Liver (tissue), 9 donors: ENCODE measurements around the gene SCNN1B. TPM values are rescaled to one million over a fixed set of nuclear protein-coding genes. Genes with fewer than 3 reads are reported as not detected.
"Not testable (repeated sequence)": the region's sequence is repeated elsewhere in the genome, so short reads cannot be mapped to it uniquely, and the experiment has no call there.

Source experiments
- DNase-seq: peaks from one replicate; pipeline ENCODE4 v3.0.0-alpha.2; 2017; ENCODE audit warnings: low spot score
- H3K27ac ChIP-seq, 2 donors: one replicate each; pipeline ENCODE4 v1.7.0; 2013; ENCODE audit warnings: inconsistent platforms in 2 of 2, low read length in 2 of 2, control low read depth in 1 of 2, low read depth in 1 of 2, mild to moderate bottlenecking in 1 of 2
- H3K27me3 ChIP-seq, 4 donors: one replicate each; pipeline versions ENCODE4 v1.6.1 to v1.7.0; 2013; ENCODE audit warnings: low read length in 3 of 4, inconsistent platforms in 1 of 4, mild to moderate bottlenecking in 1 of 4, moderate library complexity in 1 of 4; ENCODE audit not compliant: control insufficient read depth in 4 of 4, insufficient read depth in 4 of 4
- H3K36me3 ChIP-seq, 4 donors: one replicate each; pipeline versions ENCODE4 v1.6.1 to v1.7.0; 2013; ENCODE audit warnings: low read length in 3 of 4, mild to moderate bottlenecking in 3 of 4, low read depth in 1 of 4, moderate library complexity in 1 of 4; ENCODE audit not compliant: control insufficient read depth in 4 of 4, insufficient read depth in 3 of 4
- H3K4me1 ChIP-seq, 4 donors: one replicate each; pipeline versions ENCODE4 v1.6.1 to v1.7.0; 2013; ENCODE audit warnings: low read length in 3 of 4, mild to moderate bottlenecking in 3 of 4, moderate library complexity in 1 of 4; ENCODE audit not compliant: control insufficient read depth in 4 of 4, insufficient read depth in 4 of 4
- H3K4me3 ChIP-seq, 3 donors: one replicate each; pipeline versions ENCODE4 v1.6.1 to v1.7.0; 2013; ENCODE audit warnings: low read length in 3 of 3, control low read depth in 1 of 3, low read depth in 1 of 3, mild to moderate bottlenecking in 1 of 3
- H3K9ac ChIP-seq, 2 donors: one replicate each; pipeline ENCODE4 v1.7.0; 2013; ENCODE audit warnings: low read length in 2 of 2, mild to moderate bottlenecking in 2 of 2, moderate library complexity in 2 of 2, control low read depth in 1 of 2, low read depth in 1 of 2
- H3K9me3 ChIP-seq, 4 donors: one replicate each; pipeline versions ENCODE4 v1.6.1 to v1.7.0; 2013; ENCODE audit warnings: low read length in 3 of 4; ENCODE audit not compliant: control insufficient read depth in 4 of 4
- EGR1 ChIP-seq, 2 donors: IDR thresholded peaks; 2 replicates each; pipeline ENCODE4 v1.6.1; 2016 to 2018; ENCODE audit warnings: antibody characterized with exemption in 2 of 2, low read depth in 2 of 2
- FOXA1 ChIP-seq: IDR thresholded peaks from 2 replicates; pipeline ENCODE4 v1.6.1; 2016; ENCODE audit warnings: antibody characterized with exemption
- GABPA ChIP-seq, 2 donors: IDR thresholded peaks in 1 of 2; conservative IDR thresholded peaks in 1 of 2; 2 replicates each; pipeline ENCODE4 v1.6.1; 2016; ENCODE audit warnings: antibody characterized with exemption in 2 of 2, mild to moderate bottlenecking in 1 of 2, moderate library complexity in 1 of 2
- HNF4A ChIP-seq, 2 donors: conservative IDR thresholded peaks; 2 replicates each; pipeline ENCODE4 v1.6.1; 2016; ENCODE audit warnings: antibody characterized with exemption in 2 of 2, mild to moderate bottlenecking in 2 of 2
- JUND ChIP-seq, 2 donors: IDR thresholded peaks; 2 replicates each; pipeline ENCODE4 v1.6.1; 2016; ENCODE audit warnings: antibody characterized with exemption in 2 of 2
- NR2F2 ChIP-seq: IDR thresholded peaks from 2 replicates; pipeline ENCODE4 v1.6.1; 2016; ENCODE audit warnings: antibody characterized with exemption
- RAD21 ChIP-seq, 2 donors: IDR thresholded peaks; 2 replicates each; pipeline ENCODE4 v1.6.1; 2016; ENCODE audit warnings: antibody characterized with exemption in 2 of 2, mild to moderate bottlenecking in 2 of 2
- RXRA ChIP-seq, 2 donors: IDR thresholded peaks; 2 replicates each; pipeline ENCODE4 v1.6.1; 2017 to 2018; ENCODE audit warnings: antibody characterized with exemption in 2 of 2, mild to moderate bottlenecking in 1 of 2
- SP1 ChIP-seq: IDR thresholded peaks from 2 replicates; pipeline ENCODE4 v1.6.1; 2018; ENCODE audit warnings: antibody characterized with exemption, mild to moderate bottlenecking
- YY1 ChIP-seq: IDR thresholded peaks from 2 replicates; pipeline ENCODE4 v1.6.1; 2016; ENCODE audit warnings: antibody characterized with exemption, mild to moderate bottlenecking
- WGBS: extraction: QIAGEN DNeasy Blood & Tissue Kit; methylation state at CpG from one replicate; pipeline ENCODE4 v1.1.7; 2013; 5-methylcytosine and 5-hydroxymethylcytosine counted together
- polyA plus RNA-seq, 2 donors: library from polyadenylated mRNA; stranded (reverse) in 1 of 2; unstranded in 1 of 2; fragments of 200-250 nt in 1 of 2; fragments of >200 nt in 1 of 2; fragmentation: Nextera tagmentation in 1 of 2; extraction: Ambion mirVana in 1 of 2; gene quantifications; one replicate each; pipeline versions ENCODE4 v1.2.1 to v1.2.3, GENCODE V29; 2013 to 2015
- total RNA-seq, 2 donors: library from RNA; depleted of rRNA; stranded (reverse); fragments of >200 nt; gene quantifications; one replicate each; pipeline ENCODE4 v1.2.3, GENCODE V29; 2014
- TF ChIP-seq, protein P1 (sequence below): fragments of 150-350 bp; IDR thresholded peaks from 2 replicates; pipeline ENCODE4 v1.5.1; 2017; ENCODE audit warnings: improper control_type of control experiment, low read depth, low read length; ENCODE audit not compliant: missing input control
- TF ChIP-seq, protein P2 (sequence below): IDR thresholded peaks from 2 replicates; pipeline ENCODE4 v1.6.1; 2016; ENCODE audit warnings: antibody characterized with exemption, mild to moderate bottlenecking
- TF ChIP-seq, protein P3 (sequence below): IDR thresholded peaks from 2 replicates; pipeline ENCODE4 v1.6.1; 2016; ENCODE audit warnings: antibody characterized with exemption
- TF ChIP-seq, protein P4 (sequence below): IDR thresholded peaks from 2 replicates; pipeline ENCODE4 v1.6.1; 2016; ENCODE audit warnings: antibody characterized with exemption
- donor health status: healthy.
- donor health status: healthy.
- donor health status: healthy.
- donor health status: healthy.
- donor health status: healthy.

The SCNN1B gene
- total and polyA plus RNA-seq, 4 donors: 0.08 to 0.17 (median 0.14) TPM; not detected in 1

DNA sequence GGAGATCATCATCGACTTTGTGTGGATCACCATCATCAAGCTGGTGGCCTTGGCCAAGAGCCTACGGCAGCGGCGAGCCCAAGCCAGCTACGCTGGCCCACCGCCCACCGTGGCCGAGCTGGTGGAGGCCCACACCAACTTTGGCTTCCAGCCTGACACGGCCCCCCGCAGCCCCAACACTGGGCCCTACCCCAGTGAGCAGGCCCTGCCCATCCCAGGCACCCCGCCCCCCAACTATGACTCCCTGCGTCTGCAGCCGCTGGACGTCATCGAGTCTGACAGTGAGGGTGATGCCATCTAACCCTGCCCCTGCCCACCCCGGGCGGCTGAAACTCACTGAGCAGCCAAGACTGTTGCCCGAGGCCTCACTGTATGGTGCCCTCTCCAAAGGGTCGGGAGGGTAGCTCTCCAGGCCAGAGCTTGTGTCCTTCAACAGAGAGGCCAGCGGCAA lies 78.4 kb downstream of the SCNN1B start:
- DNase-seq: no peak
- Histone ChIP-seq H3K36me3 (no peaks in the 10 kb centered on the region), H3K4me3 (no peak overlapping the region), H3K27me3 (no peaks in the 10 kb centered on the region), H3K4me1 (no peaks in the 10 kb centered on the region), H3K27ac (no peak overlapping the region), H3K9ac (no peak overlapping the region), H3K9me3 (no peaks in the 10 kb centered on the region)
- 93% methylated on average over 20 of the region's 20 CpGs for WGBS
- no peak for TF ChIP-seq SP1
- no peak for TF ChIP-seq RXRA (IDR thresholded peaks at IDR 0.05)
- no peak for TF ChIP-seq FOXA1
- TF ChIP-seq YY1: no peak
- TF ChIP-seq HNF4A (conservative IDR thresholded peaks at IDR 0.05): no peak
- TF ChIP-seq, protein P1, sequence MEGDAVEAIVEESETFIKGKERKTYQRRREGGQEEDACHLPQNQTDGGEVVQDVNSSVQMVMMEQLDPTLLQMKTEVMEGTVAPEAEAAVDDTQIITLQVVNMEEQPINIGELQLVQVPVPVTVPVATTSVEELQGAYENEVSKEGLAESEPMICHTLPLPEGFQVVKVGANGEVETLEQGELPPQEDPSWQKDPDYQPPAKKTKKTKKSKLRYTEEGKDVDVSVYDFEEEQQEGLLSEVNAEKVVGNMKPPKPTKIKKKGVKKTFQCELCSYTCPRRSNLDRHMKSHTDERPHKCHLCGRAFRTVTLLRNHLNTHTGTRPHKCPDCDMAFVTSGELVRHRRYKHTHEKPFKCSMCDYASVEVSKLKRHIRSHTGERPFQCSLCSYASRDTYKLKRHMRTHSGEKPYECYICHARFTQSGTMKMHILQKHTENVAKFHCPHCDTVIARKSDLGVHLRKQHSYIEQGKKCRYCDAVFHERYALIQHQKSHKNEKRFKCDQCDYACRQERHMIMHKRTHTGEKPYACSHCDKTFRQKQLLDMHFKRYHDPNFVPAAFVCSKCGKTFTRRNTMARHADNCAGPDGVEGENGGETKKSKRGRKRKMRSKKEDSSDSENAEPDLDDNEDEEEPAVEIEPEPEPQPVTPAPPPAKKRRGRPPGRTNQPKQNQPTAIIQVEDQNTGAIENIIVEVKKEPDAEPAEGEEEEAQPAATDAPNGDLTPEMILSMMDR: no peak
- no peak for TF ChIP-seq NR2F2

DNA sequence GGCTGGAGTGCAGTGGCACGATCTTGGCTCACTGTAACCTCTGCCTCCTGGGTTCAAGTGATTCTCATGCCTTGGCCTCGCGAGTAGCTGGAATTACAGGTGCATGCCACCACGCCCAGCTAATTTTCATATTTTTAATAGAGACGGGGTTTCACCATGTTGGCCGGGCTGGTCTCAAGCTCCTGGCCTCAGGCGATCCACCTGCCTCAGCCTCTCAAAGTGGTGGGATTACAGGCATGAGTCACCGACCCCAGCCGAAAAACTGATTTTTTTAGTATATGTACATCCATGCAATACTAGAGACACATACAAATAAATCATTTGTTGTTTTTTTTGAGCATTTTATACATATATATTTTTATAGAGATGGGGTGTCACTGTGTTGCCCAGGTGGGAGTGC lies 79.6 kb downstream of the SCNN1B start:
- H3K9ac ChIP-seq, DNase-seq, H3K27ac ChIP-seq, H3K36me3 ChIP-seq, H3K9me3 ChIP-seq, H3K4me3 ChIP-seq, H3K27me3 ChIP-seq, H3K4me1 ChIP-seq: not testable (repeated sequence)
- WGBS: 96% methylated on average over 9 of the region's 9 CpGs

DNA sequence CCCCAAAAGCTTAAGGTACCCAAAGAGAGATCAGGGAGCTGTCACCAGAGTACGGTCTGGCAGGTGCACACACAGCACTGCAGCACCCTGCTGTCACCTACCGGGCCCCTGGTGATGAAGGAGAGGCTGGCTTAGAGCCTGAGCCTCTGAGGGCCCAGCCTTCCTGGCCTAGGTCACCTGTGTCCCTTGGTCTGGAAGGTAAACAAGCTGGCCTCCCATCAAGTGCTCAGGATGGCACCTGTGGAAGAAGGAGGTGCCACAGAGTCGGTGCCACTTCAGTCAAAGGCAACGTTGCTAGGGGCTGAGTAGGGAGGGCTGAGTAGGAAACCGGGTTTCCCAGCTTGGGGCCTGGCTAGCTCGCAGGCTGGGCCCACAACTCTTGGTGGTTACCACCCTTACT lies 80.2 kb downstream of the SCNN1B start:
- no peaks in the 10 kb centered on the region for H3K27me3 ChIP-seq
- no peak overlapping the region for H3K4me3 ChIP-seq
- WGBS: 92% methylated on average over 6 of the region's 6 CpGs
- no peaks in the 10 kb centered on the region for H3K4me1 ChIP-seq
- no peak for DNase-seq
- no peaks in the 10 kb centered on the region for H3K36me3 ChIP-seq
- H3K27ac ChIP-seq: no peak overlapping the region
- no peak overlapping the region for H3K9ac ChIP-seq
- no peaks in the 10 kb centered on the region for H3K9me3 ChIP-seq
- TF ChIP-seq, protein P2, sequence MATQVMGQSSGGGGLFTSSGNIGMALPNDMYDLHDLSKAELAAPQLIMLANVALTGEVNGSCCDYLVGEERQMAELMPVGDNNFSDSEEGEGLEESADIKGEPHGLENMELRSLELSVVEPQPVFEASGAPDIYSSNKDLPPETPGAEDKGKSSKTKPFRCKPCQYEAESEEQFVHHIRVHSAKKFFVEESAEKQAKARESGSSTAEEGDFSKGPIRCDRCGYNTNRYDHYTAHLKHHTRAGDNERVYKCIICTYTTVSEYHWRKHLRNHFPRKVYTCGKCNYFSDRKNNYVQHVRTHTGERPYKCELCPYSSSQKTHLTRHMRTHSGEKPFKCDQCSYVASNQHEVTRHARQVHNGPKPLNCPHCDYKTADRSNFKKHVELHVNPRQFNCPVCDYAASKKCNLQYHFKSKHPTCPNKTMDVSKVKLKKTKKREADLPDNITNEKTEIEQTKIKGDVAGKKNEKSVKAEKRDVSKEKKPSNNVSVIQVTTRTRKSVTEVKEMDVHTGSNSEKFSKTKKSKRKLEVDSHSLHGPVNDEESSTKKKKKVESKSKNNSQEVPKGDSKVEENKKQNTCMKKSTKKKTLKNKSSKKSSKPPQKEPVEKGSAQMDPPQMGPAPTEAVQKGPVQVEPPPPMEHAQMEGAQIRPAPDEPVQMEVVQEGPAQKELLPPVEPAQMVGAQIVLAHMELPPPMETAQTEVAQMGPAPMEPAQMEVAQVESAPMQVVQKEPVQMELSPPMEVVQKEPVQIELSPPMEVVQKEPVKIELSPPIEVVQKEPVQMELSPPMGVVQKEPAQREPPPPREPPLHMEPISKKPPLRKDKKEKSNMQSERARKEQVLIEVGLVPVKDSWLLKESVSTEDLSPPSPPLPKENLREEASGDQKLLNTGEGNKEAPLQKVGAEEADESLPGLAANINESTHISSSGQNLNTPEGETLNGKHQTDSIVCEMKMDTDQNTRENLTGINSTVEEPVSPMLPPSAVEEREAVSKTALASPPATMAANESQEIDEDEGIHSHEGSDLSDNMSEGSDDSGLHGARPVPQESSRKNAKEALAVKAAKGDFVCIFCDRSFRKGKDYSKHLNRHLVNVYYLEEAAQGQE: no peak
- TF ChIP-seq, protein P3, sequence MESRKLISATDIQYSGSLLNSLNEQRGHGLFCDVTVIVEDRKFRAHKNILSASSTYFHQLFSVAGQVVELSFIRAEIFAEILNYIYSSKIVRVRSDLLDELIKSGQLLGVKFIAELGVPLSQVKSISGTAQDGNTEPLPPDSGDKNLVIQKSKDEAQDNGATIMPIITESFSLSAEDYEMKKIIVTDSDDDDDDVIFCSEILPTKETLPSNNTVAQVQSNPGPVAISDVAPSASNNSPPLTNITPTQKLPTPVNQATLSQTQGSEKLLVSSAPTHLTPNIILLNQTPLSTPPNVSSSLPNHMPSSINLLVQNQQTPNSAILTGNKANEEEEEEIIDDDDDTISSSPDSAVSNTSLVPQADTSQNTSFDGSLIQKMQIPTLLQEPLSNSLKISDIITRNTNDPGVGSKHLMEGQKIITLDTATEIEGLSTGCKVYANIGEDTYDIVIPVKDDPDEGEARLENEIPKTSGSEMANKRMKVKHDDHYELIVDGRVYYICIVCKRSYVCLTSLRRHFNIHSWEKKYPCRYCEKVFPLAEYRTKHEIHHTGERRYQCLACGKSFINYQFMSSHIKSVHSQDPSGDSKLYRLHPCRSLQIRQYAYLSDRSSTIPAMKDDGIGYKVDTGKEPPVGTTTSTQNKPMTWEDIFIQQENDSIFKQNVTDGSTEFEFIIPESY: no peak
- no peak for TF ChIP-seq RAD21 (IDR thresholded peaks at IDR 0.05)
- TF ChIP-seq EGR1 (IDR thresholded peaks at IDR 0.05; ENCODE audit: low read depth in 2 of 2): no peak
- TF ChIP-seq, protein P4, sequence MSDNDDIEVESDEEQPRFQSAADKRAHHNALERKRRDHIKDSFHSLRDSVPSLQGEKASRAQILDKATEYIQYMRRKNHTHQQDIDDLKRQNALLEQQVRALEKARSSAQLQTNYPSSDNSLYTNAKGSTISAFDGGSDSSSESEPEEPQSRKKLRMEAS: no peak
- TF ChIP-seq HNF4A (conservative IDR thresholded peaks at IDR 0.05): no peak
- no peak for TF ChIP-seq RXRA (IDR thresholded peaks at IDR 0.05)
- TF ChIP-seq JUND (IDR thresholded peaks at IDR 0.05): no peak
- TF ChIP-seq SP1: no peak
- TF ChIP-seq GABPA (IDR thresholded peaks at IDR 0.05 in 1 of 2, conservative IDR thresholded peaks at IDR 0.05 in 1 of 2): no peak
- TF ChIP-seq FOXA1: no peak
